ENCODE measurements around the gene TMEM62.
"Not testable (repeated sequence)": the region's sequence is repeated elsewhere in the genome, so short reads cannot be mapped to it uniquely, and the experiment has no call there.

The TMEM62 gene

DNA sequence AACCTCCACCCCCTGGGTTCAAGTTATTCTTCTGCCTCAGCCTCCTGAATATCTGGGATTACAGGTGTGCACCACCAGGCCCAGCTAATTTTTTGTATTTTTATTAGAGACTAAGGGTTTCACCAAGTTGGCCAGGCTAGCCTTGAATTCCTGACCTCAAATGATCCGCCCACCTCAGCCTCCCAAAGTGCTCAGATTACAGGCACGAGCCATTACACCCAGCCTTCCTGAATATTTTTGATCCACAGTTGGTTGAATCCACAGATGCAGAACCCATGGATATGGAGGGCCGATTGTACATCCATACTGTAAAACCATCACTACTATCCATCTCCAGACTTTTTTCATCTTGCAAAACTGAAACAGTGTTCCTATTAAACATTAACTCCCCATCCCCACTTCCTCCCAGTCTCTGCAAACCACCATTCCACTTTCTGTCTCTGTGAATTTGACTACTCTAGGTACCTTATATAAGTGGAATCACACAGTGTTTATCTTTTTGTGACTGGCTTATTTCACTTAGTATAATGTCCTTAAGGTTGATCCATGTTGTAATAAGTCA, 8.2 kb upstream of the TMEM62 start:
- FAIRE-seq: no peak

DNA sequence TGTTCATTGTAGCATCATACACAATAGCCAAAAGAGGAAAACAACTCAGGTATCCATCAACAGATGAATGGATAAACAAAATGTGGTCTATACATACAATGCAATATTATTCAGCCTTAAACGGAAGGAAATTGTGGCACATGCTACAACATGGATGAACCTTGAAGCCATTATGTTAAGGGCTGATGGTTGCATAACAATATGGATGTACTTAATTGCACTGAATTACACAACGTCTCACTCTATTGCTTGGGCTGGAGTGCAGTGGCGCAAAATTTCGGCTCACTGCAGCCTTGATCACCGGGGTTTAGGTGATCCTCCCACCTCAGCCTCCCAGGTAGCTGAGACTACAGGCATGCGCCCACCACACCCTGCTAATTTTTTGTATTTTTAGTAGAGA, 7.0 kb upstream of the TMEM62 start:
- FAIRE-seq: no peak

DNA sequence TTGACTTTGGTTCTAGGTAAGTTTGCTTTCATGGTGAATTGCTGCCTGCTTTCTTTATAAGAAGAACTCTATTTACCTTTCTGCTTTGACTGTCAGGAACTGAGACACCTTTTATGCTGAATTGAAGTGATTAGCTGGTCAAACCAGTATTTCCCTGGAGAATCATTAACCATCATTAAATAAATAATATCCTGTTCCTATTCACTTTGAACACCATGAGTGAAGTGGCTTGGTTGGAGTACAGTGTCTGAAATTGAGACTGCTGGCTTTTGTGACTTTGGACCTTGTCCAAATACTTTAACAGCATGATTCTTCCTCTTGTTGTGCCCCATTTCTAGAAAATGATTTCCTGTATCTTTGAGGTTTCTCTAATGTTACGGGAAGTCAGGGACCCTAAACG, 5.6 kb upstream of the TMEM62 start:
- FAIRE-seq: no peak

DNA sequence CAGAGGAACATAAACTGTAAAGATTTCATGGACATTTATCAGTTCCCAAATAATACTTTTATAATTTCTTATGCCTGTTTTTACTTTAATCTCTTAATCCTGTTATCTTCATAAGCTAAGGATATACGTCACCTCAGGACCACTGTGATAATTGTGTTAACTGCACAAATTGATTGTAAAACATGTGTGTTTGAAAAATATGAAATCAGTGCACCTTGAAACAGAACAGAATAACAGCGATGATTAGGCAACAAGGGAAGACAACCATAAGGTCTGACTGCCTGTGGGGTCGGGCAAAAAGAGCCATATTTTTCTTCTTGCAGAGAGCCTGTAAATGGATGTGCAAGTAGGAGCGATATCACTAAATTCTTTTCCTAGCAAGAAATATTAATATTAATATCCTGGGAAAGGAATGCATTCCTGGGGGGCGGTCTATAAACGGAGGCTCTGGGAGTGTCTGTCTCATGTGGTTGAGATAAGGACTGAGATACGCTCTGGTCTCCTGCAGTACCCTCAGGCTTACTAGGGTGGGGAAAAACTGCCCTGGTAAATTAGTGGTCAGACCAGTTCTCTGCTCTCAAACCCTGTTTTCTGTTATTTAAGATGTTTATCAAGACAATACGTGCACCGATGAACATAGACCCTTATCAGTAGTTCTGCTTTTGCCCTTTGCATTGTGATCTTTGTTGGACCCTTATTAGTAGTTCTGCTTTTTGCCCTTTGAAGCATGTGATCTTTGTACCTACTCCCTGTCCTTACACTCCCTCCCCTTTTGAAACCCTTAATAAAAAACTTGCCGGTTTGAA, 5.0 kb upstream of the TMEM62 start:
- not testable (repeated sequence) for FAIRE-seq

DNA sequence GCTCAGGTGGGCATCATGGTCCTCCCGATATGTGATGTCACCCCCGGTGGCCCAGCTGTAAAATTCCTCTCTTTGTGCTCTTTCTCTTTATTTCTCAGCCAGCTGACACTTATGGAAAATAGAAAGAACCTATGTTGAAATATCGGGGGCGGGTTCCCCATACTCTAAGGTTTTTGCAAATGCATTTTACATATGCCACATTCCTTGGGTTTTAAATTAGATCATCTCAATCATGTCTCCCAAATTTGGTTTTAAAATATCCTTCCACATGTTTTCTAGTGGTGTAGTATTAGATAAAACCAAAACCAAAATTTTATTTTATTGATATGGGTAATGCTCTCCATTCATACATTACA, 4.4 kb upstream of the TMEM62 start:
- FAIRE-seq: no peak

DNA sequence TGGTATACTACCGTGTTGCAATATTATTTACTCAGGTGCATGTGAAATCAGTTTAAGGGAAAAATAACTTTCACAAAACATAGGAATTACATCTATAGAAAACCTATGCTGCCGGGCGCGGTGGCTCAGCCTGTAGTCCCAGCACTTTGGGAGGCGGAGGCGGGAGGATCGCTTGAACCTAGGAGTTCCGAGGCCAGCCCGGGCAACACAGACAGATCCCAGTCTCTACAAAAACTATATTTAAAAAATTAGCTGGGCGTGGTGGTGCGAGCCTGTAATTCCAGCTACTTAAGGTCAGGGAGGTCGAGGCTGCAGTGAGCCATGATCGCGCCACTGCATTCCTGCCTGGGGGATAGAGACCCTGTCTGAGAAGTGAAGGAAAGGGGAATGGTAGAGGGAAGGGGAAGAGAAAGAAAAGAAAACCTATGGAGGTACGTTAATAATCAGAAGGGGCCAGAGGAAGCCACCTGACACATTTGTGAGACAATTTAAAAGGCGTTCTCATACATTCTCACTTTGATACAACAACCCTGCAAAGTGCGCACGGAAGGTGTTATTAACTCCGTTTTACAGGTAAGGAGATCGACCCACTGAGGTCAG, 456 bp upstream of the TMEM62 start:
- no peak for FAIRE-seq

DNA sequence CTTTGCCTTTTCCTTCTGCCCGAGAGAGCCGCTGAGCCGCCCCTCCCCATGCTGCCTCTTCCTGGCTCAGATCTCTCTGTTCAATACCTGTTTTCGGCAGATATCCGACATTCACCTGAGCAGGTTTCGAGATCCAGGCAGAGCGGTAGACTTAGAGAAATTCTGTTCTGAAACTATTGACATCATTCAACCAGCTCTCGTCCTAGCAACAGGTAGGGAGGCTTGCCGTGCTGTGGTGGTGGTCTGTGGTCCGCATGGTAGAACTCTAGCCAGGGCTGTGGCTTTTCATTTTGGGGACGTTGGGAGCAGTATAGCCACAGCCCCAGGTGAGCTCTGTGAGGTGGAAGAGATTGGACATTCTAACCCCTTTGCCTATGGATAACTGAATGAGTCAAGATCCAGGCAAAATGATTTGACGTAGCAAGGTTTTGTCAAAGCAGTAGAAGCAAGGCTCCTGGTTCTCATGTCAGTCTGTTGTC, 810 bp downstream of the TMEM62 start:
- FAIRE-seq: no peak

DNA sequence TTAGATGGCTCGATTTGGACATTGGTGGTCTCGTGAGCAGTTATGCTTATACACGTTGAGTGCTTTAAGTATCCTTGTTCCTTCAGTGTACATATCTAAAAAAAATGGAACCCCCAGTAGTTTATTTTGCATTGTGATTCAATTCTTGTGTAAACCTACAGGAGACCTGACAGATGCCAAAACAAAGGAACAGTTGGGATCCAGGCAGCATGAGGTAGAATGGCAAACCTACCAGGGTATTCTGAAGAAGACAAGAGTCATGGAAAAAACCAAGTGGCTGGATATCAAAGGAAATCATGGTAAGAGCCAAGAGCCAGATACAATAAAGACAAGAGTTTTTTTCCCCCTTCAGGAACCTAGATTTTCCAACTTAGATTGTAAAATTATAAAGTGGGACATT, 2.0 kb downstream of the TMEM62 start:
- FAIRE-seq: no peak

DNA sequence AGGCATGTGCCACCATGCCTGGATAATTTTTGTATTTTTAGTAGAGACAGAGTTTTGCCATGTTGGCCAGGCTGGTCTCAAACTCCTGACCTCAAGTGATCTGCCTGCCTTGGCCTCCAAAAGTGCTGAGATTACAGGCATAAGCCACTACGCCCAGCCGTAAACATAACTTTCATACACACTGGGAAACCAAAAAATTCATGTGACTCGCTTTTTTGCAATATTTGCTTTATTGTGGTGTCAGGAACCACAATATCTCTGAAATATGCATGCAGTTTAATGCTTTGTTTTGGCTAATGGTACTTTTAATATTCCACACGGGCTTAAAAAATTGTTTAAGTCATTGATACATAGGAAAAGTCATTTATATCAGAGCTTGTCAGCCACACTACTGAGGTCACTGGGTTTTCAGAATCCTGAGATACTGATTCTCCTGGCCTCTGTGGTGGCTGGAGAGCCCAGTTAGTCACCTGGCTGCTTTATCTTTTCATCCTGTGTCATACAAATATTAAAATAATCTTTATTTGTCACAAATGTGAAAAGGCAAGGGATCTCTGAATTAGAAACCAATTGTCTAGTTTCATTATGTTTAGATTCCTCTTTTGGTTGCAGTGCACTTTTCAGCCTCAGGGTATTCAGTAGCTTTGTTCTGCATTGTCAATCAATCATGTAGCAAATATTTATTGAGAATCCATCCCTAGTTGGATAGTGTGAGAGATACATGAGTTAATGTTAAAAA, 10.0 kb downstream of the TMEM62 start:
- FAIRE-seq: no peak

DNA sequence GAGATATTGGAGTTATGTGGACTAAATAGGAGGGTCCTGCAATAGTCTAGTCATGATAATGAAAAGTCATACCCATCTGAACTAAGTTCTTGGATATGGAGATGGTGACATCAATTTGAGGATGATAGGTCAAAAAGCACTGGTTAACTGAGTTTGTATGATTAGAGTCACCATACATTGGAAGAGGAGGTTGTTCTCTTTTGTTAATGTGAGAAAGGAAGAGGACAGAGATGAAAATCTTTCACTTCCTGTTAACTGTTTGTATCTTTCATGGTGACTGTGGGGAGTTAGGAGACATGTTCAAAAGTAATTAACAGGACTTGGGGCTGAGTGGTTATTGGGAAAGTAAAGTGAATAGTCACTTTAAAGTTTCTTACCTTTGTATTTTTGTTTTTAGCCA, 11.1 kb downstream of the TMEM62 start:
- no peak for FAIRE-seq

DNA sequence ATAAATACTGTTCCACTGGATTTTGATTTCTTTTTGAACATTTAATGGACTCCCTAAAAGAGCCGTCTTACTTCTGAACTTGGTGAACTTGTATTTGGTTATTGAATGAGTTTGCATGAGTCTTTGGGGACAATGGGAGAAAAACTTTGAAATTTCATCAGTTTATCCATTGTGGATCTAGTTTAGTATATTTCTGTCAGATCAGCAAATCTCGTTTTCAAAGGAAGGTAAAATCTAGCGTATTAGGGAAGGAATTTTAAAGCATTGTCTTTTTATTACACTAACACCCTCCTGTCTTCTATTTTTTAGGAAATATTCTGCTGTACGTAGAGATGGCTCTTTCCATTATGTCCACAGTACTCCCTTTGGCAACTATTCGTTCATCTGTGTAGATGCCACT, 12.8 kb downstream of the TMEM62 start:
- no peak for FAIRE-seq

DNA sequence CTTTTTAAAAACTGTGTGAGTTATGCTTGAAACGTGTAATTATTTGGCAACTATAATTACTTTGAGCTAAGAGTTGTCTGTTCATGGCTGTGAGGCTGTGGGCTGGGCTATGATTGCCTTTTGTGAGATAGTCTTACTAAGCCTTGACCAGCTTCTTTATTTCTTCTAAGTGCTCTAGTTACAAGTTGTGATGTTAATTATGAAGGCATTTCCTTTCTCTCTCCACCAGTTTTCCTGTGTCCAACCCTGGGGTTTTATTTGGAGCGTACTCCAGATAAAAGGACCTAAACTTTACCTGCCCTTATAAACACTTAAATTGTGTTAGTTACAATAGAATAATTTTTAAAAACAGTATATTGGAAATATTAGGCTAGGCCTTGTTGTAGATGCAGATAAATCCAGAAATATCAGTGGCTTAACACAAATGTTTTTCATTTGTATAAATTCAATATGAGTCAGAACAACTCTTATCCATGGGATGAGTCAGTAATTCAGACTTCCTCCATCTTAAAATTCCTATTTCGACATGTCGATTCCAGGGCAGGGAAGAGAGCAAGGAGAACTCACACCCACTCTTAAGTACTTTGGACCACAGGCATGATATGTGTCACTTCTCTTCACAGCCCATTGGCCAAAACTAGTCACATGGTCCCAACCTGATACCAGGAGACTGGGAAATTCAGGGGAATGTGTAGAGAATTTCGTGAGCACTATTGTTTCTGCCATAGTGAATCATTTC, 17.0 kb downstream of the TMEM62 start:
- no peak for FAIRE-seq

DNA sequence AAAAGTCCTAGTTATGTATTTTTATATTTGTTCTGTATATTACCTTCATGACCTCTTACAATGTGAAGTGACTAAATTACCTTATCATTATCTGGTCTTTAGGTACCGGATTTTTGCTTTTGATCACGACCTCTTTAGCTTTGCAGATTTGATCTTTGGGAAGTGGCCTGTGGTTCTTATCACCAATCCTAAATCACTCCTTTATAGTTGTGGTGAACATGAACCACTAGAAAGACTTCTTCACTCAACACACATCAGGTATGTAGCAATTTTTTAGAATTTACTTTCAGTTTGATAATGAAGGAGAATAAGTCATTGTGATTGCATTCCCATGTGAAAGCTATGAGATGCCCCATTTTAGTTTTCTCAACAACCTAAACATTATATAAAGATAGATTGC, 18.3 kb downstream of the TMEM62 start:
- no peak for FAIRE-seq

DNA sequence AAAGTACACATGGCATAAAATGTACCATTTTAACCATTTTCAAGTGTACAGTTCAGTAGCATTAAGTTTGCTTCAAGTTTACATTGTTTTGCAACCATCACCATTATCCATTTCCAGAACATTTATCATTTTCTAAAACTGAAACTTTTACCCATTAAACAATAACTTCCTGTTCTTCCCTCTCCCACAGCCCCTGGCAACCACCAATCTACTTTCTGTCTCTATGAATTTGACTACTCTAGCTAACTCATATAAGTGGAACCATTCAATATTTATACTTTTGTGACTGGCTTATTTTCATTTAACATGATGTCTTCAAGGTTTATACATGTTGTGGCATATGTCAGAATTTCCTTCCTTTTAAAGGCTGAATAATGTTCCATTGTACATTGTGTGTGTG, 19.9 kb downstream of the TMEM62 start:
- no peak for FAIRE-seq

DNA sequence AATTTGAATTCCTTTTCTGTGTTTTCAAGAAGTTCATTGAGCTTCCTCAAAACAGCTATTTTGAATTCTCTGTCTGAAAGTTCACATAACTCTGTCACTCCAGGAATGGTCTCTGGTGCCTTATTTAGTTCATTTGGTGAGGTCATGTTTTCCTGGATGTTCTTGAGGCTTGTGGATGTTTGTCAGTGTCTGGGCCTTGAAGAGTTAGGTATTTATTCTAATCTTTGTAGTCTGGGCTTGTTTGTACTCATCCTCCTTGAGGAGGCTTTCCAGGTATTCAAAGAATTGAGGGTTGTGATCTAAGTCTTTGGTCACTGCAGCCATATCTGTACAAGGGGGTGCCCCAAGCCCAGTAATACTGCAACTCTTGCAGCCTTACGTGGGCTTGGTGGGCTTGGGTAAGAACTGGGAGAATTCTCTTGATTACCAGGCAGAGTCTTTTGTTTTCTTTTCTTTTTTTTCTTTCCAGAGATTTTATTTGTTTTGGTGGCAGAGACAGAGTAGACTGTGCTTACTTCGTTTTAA, 32.5 kb downstream of the TMEM62 start:
- peak; percentile 40 for FAIRE-seq

DNA sequence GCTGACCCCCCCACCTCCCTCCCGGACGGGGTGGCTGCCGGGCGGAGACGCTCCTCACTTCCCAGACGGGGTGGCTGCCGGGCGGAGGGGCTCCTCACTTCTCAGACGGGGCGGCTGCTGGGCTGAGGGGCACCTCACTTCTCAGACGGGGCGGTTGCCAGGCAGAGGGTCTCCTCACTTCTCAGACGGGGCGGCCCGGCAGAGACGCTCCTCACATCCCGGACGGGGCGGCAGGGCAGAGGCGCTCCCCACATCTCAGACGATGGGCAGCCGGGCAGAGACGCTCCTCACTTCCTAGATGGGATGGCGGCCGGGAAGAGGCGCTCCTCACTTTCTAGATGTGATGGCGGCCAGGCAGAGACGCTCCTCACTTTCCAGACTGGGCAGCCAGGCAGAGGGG, 33.9 kb downstream of the TMEM62 start:
- not testable (repeated sequence) for FAIRE-seq

DNA sequence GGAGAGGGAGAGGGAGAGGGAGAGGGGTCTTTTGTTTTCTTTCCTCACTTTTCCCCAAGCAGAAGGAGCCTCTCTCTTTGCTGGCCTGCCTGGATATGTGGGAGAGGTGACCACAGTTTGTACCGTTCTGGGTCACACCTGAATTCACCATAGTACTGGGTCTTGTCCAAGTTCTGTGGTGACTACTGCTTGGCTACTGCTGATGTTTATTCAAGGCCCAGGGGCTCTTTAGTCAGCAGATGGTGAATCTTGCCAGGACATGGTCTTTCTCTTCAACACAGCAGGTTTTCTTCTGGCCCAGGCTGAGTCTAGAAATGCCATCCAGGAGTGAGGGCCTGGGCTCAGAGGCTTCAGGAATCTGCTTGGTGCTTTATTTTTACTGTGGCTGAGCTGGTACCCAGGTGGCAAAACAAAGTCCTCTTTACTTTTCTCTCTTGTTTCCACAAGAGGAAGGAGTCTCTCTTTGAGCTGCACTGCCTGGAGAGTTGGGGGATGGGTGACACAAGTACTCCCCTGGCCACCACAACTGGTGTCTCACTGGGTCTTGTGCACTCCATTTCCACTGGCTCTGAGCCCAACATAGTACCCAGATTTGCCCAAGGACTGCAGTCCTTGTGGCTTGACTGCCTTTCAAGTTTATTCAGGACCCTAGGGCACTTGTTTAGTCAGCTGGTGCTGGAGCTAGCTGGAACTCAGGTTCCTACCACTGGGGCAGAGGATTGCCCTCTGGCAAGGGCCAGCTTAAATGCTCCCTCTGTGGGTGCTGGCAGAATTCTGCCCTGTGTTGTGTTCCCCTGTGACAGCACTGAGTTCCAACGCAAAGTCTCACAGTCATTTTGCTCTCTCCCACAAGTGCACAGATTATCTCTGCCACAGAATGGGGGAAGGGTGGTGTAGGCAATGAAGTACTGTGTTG, 35.1 kb downstream of the TMEM62 start:
- no peak for FAIRE-seq

DNA sequence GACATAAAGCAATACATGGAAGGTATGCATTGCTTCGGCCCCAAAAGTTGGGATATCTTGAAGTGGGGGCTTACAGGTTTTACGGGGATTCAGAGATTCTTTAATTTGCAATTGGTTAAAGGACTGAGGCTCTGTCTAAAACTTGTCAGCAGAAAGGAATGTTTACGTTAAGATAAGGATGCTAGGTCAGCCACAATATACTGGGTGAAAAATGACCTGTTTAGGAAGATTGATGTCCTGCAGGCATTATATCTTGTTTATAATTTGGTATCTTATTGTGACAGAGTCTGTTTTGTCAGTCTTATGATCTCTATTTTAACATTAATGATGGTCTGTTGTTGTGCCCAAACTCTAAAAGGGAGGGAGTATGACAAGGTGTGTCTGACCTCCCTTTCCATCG, 36.5 kb downstream of the TMEM62 start:
- no peak for FAIRE-seq

DNA sequence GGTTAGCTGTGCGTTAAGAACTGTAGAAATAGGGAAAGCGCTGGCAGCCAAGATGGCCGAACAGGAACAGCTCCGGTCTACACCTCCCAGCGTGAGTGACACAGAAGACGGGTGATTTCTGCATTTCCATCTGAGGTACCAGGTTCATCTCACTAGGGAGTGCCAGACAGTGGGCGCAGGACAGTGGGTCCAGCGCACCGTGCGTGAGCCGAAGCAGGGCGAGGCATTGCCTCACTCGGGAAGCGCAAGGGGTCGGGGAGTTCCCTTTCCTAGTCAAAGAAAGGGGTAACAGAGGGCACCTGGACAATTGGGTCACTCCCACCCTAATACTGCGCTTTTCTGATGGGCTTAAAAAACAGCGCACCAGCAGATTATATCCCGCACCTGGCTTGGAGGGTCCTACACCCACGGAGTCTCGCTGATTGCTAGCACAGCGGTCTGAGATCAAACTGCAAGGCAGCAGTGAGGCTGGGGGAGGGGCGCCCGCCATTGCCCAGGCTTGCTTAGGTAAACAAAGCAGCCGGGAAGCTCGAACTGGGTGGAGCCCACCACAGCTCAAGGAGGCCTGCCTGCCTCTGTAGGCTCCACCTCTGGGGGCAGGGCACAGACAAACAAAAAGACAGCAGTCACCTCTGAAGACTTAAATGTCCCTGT, 42.4 kb downstream of the TMEM62 start:
- FAIRE-seq: not testable (repeated sequence)

DNA sequence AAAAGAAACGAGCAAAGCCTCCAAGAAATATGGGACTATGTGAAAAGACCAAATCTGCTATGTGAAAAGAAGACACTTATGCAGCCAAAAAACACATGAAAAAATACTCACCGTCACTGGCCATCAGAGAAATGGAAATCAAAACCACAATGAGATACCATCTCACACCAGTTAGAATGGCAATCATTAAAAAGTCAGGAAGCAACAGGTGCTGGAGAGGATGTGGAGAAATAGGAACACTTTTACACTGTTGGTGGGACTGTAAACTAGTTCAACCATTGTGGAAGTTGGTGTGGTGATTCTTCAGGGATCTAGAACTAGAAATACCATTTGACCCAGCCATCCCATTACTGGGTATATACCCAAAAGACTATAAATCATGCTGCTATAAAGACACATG, 43.8 kb downstream of the TMEM62 start:
- not testable (repeated sequence) for FAIRE-seq

DNA sequence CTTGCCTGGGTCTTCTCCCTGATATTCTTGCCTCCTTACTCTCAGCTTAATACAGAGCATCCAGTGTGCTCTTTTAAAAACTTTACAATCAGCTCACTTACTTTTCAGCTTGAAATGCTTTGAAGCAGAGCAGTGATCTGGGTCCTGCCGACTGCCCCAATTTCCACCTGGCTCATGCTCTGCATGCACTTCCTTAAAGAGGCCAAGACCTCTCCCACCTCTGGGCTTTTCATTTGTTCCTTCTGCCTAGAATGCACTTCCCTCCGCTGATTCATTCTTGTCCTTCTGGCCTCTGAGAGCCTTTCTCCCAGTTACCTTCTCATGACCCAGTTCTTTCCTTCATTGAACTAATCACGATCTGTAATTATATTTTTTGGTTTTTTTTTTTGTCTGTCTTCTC, 49.9 kb downstream of the TMEM62 start:
- FAIRE-seq: no peak
